GM23248 (cell line): ENCODE measurements around the gene CNGB1.

Source experiments
- EZH2 ChIP-seq: fragments of 200-600 bp; sonication (generic); IDR thresholded peaks from 2 replicates; pipeline ENCODE4 v1.6.1; 2018; ENCODE audit warnings: antibody characterized with exemption, mild to moderate bottlenecking; ENCODE audit not compliant: insufficient read depth, poor library complexity, severe bottlenecking
- EZH2phosphoT487 ChIP-seq: fragments of 200-600 bp; sonication (generic); IDR thresholded peaks from 2 replicates; pipeline ENCODE4 v1.6.1; 2018; ENCODE audit warnings: antibody characterized with exemption, moderate library complexity, mild to moderate bottlenecking, low read depth; ENCODE audit not compliant: insufficient read depth

GRCh38 chr16:57918994-57919393, 51.9 kb downstream of the CNGB1 start:
- TF ChIP-seq EZH2 (no peak), EZH2phosphoT487 (no peak)
